Endodermal cell (in vitro differentiated cells): ENCODE measurements around the gene PHLPP1. TPM values are rescaled to one million over a fixed set of nuclear protein-coding genes. Genes with fewer than 3 reads are reported as not detected.
A peak's percentile ranks its signal among the peaks of the same experiment; 100 is the strongest.

ENCODE experiments used
- DNase-seq: peaks from one replicate; pipeline ENCODE4 v3.0.0-alpha.2; 2017
- H3K27ac ChIP-seq: 2 replicates; pipeline ENCODE4 v1.5.1; 2013; ENCODE audit warnings: mild to moderate bottlenecking, low read depth, low read length, moderate library complexity
- H3K27me3 ChIP-seq: 2 replicates; pipeline ENCODE4 v1.6.1; 2013; ENCODE audit warnings: mild to moderate bottlenecking, low read length, moderate library complexity; ENCODE audit not compliant: insufficient read depth, control insufficient read depth, poor library complexity, severe bottlenecking
- H3K36me3 ChIP-seq: 2 replicates; pipeline ENCODE4 v1.7.0; 2013; ENCODE audit warnings: mild to moderate bottlenecking, low read length, moderate library complexity; ENCODE audit not compliant: control insufficient read depth, insufficient read depth
- H3K4me1 ChIP-seq: one replicate; pipeline ENCODE4 v1.7.0; 2013; ENCODE audit warnings: low read length; ENCODE audit not compliant: control insufficient read depth, insufficient read depth
- H3K4me3 ChIP-seq: 2 replicates; pipeline ENCODE4 v1.5.1; 2013; ENCODE audit warnings: mild to moderate bottlenecking, low read length, moderate library complexity
- H3K9ac ChIP-seq: 2 replicates; pipeline ENCODE4 v1.6.1; 2013; ENCODE audit warnings: mild to moderate bottlenecking, low read length, moderate library complexity; ENCODE audit not compliant: poor library complexity, severe bottlenecking; ENCODE audit errors: extremely low read depth
- H3K9me3 ChIP-seq: 2 replicates; pipeline ENCODE4 v1.6.1; 2013; ENCODE audit warnings: mild to moderate bottlenecking, low read length, moderate library complexity; ENCODE audit not compliant: control insufficient read depth
- H3K27ac Mint-ChIP-seq: 2 replicates; pipeline ENCODE4 v1.8.0; 2020; ENCODE audit warnings: mixed read lengths
- H3K27me3 Mint-ChIP-seq: 2 replicates; pipeline ENCODE4 v1.8.0; 2021; ENCODE audit warnings: mild to moderate bottlenecking, mixed read lengths; ENCODE audit not compliant: insufficient read depth
- H3K36me3 Mint-ChIP-seq: 2 replicates; pipeline ENCODE4 v1.8.0; 2020; ENCODE audit warnings: low read depth, mixed read lengths
- H3K4me1 Mint-ChIP-seq: 2 replicates; pipeline ENCODE4 v1.8.0; 2020; ENCODE audit warnings: mixed read lengths
- H3K4me3 Mint-ChIP-seq: 2 replicates; pipeline ENCODE4 v1.8.0; 2020; ENCODE audit warnings: mild to moderate bottlenecking, moderate library complexity, mixed read lengths
- H3K9me3 Mint-ChIP-seq: 2 replicates; pipeline ENCODE4 v1.8.0; 2020; ENCODE audit warnings: mild to moderate bottlenecking, mixed read lengths
- CTCF ChIP-seq: fragments of 200-600 bp; sonication (generic); conservative IDR thresholded peaks from 2 replicates; pipeline ENCODE4 v1.5.0; 2021; ENCODE audit warnings: antibody characterized with exemption, mild to moderate bottlenecking
- WGBS, 2 experiments: methylation state at CpG; one replicate each; pipeline versions ENCODE4 v1.1.5 to v1.1.7; 2013; ENCODE audit warnings: missing lambda C conversion rate in 2 of 2, mixed read lengths in 1 of 2; ENCODE audit not compliant: insufficient coverage in 1 of 2, insufficient read length in 1 of 2; 5-methylcytosine and 5-hydroxymethylcytosine counted together
- total RNA-seq, 2 donors: library from RNA; stranded (reverse); fragmentation: NEBNext Ultra II Directional in 1 of 2; extraction: Animal tissue kit (Norgen Biotek cat#: 25700) in 1 of 2; gene quantifications; 2 replicates in 1 of 2; 3 replicates in 1 of 2; pipeline ENCODE4 v1.2.1, GENCODE V29; 2021

The PHLPP1 gene
- total RNA-seq, 2 donors from 2014 or later, result 19.8 to 28.1 TPM

- Mint-ChIP-seq H3K4me3 (peak overlapping the region; percentile 78), H3K9me3 (no peaks in the 10 kb centered on the region)
Measured at GRCh38 chr18:62714671-62715435, 488 bp upstream of the PHLPP1 start.

GRCh38 chr18:62715759-62716615, 646 bp downstream of the PHLPP1 start:
- H3K36me3 Mint-ChIP-seq, result no peaks in the 10 kb centered on the region
- TF ChIP-seq CTCF, result no peak

More at GRCh38 chr18:62714671-62715435, 488 bp upstream of the PHLPP1 start:
- Histone ChIP-seq H3K9me3 (no peaks in the 10 kb centered on the region), H3K9ac (peak overlapping the region; percentile 62), H3K36me3 (no peaks in the 10 kb centered on the region), H3K27me3 (no peaks in the 10 kb centered on the region), H3K27ac (peak overlapping the region; percentile 94), H3K4me3 (peak overlapping the region; percentile 75), H3K4me1 (peaks cover 8% of the 10 kb centered on the region)
- peak; percentile 87 for TF ChIP-seq CTCF
- peak; percentile 100 for DNase-seq
- Mint-ChIP-seq H3K27me3 (no peaks in the 10 kb centered on the region), H3K36me3 (no peaks in the 10 kb centered on the region), H3K4me1 (peaks cover 39% of the 10 kb centered on the region), H3K27ac (peak overlapping the region; percentile 96)
- WGBS, 2 experiments, result 2 to 3% methylated on average over 33 to 50 of the region's 50 CpGs

GRCh38 chr18:62716619-62717168, 1.4 kb downstream of the PHLPP1 start:
- Mint-ChIP-seq H3K4me1 (peaks cover 52% of the 10 kb centered on the region), H3K4me3 (peak overlapping the region; percentile 78), H3K27ac (peak overlapping the region; percentile 71), H3K27me3 (no peaks in the 10 kb centered on the region), H3K36me3 (no peaks in the 10 kb centered on the region), H3K9me3 (no peaks in the 10 kb centered on the region)
- H3K9ac ChIP-seq, result peak overlapping the region; percentile 61
- peak; percentile 85 for DNase-seq
- 0 to 1% methylated on average over 9 to 68 of the region's 68 CpGs for WGBS, 2 experiments
- no peaks in the 10 kb centered on the region for H3K36me3 ChIP-seq
- H3K4me1 ChIP-seq, result peaks cover 8% of the 10 kb centered on the region
- peak overlapping the region; percentile 86 for H3K4me3 ChIP-seq
- TF ChIP-seq CTCF, result peak; percentile 42
- no peaks in the 10 kb centered on the region for H3K27me3 ChIP-seq
- no peaks in the 10 kb centered on the region for H3K9me3 ChIP-seq
- no peak overlapping the region for H3K27ac ChIP-seq

More at GRCh38 chr18:62715759-62716615, 646 bp downstream of the PHLPP1 start:
- Histone ChIP-seq H3K27ac (peak overlapping the region; percentile 94), H3K36me3 (no peaks in the 10 kb centered on the region), H3K9me3 (no peaks in the 10 kb centered on the region), H3K9ac (peak overlapping the region; percentile 62), H3K27me3 (no peaks in the 10 kb centered on the region), H3K4me1 (peaks cover 8% of the 10 kb centered on the region), H3K4me3 (peak overlapping the region; percentile 68)
- peak overlapping the region; percentile 78 for H3K4me3 Mint-ChIP-seq
- DNase-seq, result peak; percentile 78
- H3K4me1 Mint-ChIP-seq, result peaks cover 49% of the 10 kb centered on the region
- 0% methylated on average over 42 to 127 of the region's 127 CpGs for WGBS, 2 experiments
- H3K9me3 Mint-ChIP-seq, result no peaks in the 10 kb centered on the region
- no peaks in the 10 kb centered on the region for H3K27me3 Mint-ChIP-seq
- peak overlapping the region; percentile 96 for H3K27ac Mint-ChIP-seq
